Thoracic aorta (tissue), 2 donors: ENCODE data around the gene IL17RA. TPM values are rescaled to one million over a fixed set of nuclear protein-coding genes. Genes with fewer than 3 reads are reported as not detected.

ENCODE experiments used
- ATAC-seq: fragments of 150-250 bp; one replicate; pipeline ENCODE4 v1.8.0; 2017; ENCODE audit warnings: low read depth; ENCODE audit not compliant: insufficient number of reproducible peaks, low FRiP score
- DNase-seq: peaks from one replicate; pipeline ENCODE4 v3.0.0-alpha.2; 2020; ENCODE audit warnings: low spot score
- H3K27ac ChIP-seq, 2 donors: fragments of 200-600 bp; sonication (generic); 1 replicate in 1 of 2; 2 replicates in 1 of 2; pipeline ENCODE4 v1.5.1; 2016; ENCODE audit warnings: mild to moderate bottlenecking in 2 of 2, moderate library complexity in 2 of 2
- H3K27me3 ChIP-seq: fragments of 200-600 bp; sonication (generic); replicated peaks from 2 replicates; pipeline ENCODE4 v1.6.0; 2016; ENCODE audit warnings: mild to moderate bottlenecking; ENCODE audit not compliant: insufficient read depth
- H3K36me3 ChIP-seq: fragments of 200-600 bp; sonication (generic); one replicate; pipeline ENCODE4 v1.5.1; 2016
- H3K4me1 ChIP-seq, 2 donors: fragments of 200-600 bp; sonication (generic); 1 replicate in 1 of 2; 2 replicates in 1 of 2; pipeline versions ENCODE4 v1.5.1 to v1.6.0; 2016; ENCODE audit warnings: low read depth in 2 of 2, mild to moderate bottlenecking in 1 of 2; ENCODE audit not compliant: control insufficient read depth in 1 of 2
- H3K4me3 ChIP-seq: fragments of 200-600 bp; sonication (generic); 2 replicates; pipeline ENCODE4 v1.5.1; 2016; ENCODE audit warnings: mild to moderate bottlenecking
- H3K9me3 ChIP-seq: fragments of 200-600 bp; sonication (generic); 2 replicates; pipeline ENCODE4 v1.5.1; 2016
- CTCF ChIP-seq: fragments of 200-600 bp; sonication (generic); IDR thresholded peaks from one replicate; pipeline ENCODE4 v1.5.1; 2019; ENCODE audit warnings: antibody characterized with exemption
- total RNA-seq, 2 donors: library from RNA; depleted of rRNA; stranded (reverse); fragments of >200 nt; gene quantifications; one replicate each; pipeline versions ENCODE4 v1.1.0 to v1.2.3, GENCODE V29; 2016

Gene IL17RA
- total RNA-seq, 2 donors from 2014 or later: 28.4 to 34.1 TPM

- ATAC-seq (no peak), DNase-seq (no peak)
- Histone ChIP-seq H3K27ac (no peak overlapping the region), H3K4me1 (peaks cover 0 to 17% of the 10 kb centered on the region in 2 donors), H3K4me3 (no peak overlapping the region), H3K27me3 (no peaks in the 10 kb centered on the region), H3K9me3 (no peaks in the 10 kb centered on the region), H3K36me3 (no peaks in the 10 kb centered on the region)
- TF ChIP-seq CTCF: no peak
Observed at GRCh38 chr22:17060126-17060525, 24.7 kb upstream of the IL17RA start.

- Histone ChIP-seq H3K27ac (peak overlapping the region; percentile 5 to 8), H3K4me1 (peaks cover 0 to 17% of the 10 kb centered on the region in 2 donors), H3K27me3 (no peaks in the 10 kb centered on the region), H3K9me3 (no peaks in the 10 kb centered on the region), H3K36me3 (no peaks in the 10 kb centered on the region), H3K4me3 (peak overlapping the region; percentile 1)
- TF ChIP-seq CTCF: no peak
- ATAC-seq (peak; percentile 42), DNase-seq (no peak)
Observed at GRCh38 chr22:17063411-17064106, 21.2 kb upstream of the IL17RA start.

- no peak for TF ChIP-seq CTCF
- ATAC-seq: no peak
Observed at GRCh38 chr22:17064498-17065100, 20.2 kb upstream of the IL17RA start.

GRCh38 chr22:17065433-17065832 is 19.4 kb upstream of the IL17RA start:
- Histone ChIP-seq H3K36me3 (no peaks in the 10 kb centered on the region), H3K27me3 (no peaks in the 10 kb centered on the region), H3K9me3 (no peaks in the 10 kb centered on the region), H3K4me1 (peaks cover 0 to 17% of the 10 kb centered on the region in 2 donors), H3K4me3 (no peak overlapping the region), H3K27ac (no peak overlapping the region)
- no peak for TF ChIP-seq CTCF
- no peak for DNase-seq
- ATAC-seq: no peak

More at GRCh38 chr22:17064498-17065100, 20.2 kb upstream of the IL17RA start:
- H3K36me3 ChIP-seq: no peaks in the 10 kb centered on the region
- DNase-seq: no peak
- no peak overlapping the region for H3K27ac ChIP-seq
- no peaks in the 10 kb centered on the region for H3K27me3 ChIP-seq
- H3K9me3 ChIP-seq: no peaks in the 10 kb centered on the region
- H3K4me1 ChIP-seq: peaks cover 0 to 17% of the 10 kb centered on the region in 2 donors
- no peak overlapping the region for H3K4me3 ChIP-seq

- TF ChIP-seq CTCF: no peak
- H3K27ac ChIP-seq: no peak overlapping the region
- no peaks in the 10 kb centered on the region for H3K27me3 ChIP-seq
- DNase-seq (no peak), ATAC-seq (no peak)
- no peak overlapping the region for H3K4me3 ChIP-seq
- no peaks in the 10 kb centered on the region for H3K36me3 ChIP-seq
- no peaks in the 10 kb centered on the region for H3K4me1 ChIP-seq
- no peaks in the 10 kb centered on the region for H3K9me3 ChIP-seq
Observed at GRCh38 chr22:17072877-17073276, 11.9 kb upstream of the IL17RA start.
